NCI-H345 treated with DMSO at 0.1 percent for 48 hours (cell line): ENCODE measurements around the gene ABCB10.
"Not testable (repeated sequence)": the region's sequence is repeated elsewhere in the genome, so short reads cannot be mapped to it uniquely, and the experiment has no call there.

Source experiments
- DNase-seq: peaks from one replicate; lab custom pipeline; 2025; ENCODE audit not compliant: unreplicated experiment; lab: John Stamatoyannopoulos, UW

The ABCB10 gene

DNA sequence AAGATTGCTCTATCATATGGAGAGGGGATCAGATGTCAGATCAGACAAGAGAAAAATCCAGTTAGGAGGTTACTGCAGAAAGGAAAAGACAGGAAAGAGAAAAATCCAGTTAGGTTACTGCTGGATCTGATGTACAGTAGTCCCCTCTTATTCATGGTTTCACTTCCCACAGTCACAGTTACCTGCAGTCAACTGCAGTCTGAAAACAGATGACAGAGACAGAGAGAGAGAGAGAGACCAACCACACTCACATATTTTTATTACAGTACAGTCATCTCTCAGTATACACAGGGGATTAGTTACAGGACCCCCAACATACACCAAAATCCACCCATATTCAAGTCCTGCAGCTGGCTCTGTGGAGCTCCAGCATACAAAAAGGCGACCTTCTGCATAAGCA is 79.7 kb downstream of the ABCB10 start:
- no peak for DNase-seq

DNA sequence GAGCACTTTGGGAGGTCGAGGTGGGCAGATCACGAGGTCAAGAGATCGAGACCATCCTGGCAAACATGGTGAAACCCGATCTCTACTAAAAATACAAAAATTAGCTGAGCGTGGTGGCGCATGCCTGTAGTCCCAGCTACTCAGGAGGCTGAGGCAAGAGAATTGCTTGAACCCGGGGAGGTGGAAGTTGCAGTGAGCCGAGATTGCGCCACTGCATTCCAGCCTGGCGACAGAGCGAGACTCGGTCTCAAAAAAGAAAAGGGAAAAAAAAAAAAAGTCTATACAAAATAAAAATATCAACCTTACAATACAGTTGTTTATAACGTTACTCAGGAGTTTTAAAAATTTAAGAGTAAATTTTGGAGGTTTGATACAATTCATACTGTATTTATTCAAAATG is 82.6 kb downstream of the ABCB10 start:
- DNase-seq, result not testable (repeated sequence)

DNA sequence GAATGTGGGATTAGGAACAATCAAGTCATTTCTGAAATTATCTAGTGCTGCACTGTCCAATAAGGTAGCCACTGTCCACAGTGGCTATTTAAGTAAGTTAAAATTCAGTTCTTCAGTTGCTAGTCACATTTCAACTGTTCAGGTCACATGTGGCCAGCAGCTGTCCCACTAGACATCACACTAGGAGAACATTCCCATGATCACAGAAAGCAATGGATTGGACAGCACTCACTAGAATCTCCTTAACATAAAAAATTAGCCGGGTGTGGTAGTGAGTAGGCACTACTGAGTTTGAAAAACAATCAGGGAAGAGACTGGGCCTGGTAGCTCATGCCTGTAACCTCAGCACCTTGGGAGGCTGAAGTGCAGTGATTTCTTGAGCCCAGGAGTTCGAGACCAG is 84.0 kb downstream of the ABCB10 start:
- DNase-seq, result no peak

DNA sequence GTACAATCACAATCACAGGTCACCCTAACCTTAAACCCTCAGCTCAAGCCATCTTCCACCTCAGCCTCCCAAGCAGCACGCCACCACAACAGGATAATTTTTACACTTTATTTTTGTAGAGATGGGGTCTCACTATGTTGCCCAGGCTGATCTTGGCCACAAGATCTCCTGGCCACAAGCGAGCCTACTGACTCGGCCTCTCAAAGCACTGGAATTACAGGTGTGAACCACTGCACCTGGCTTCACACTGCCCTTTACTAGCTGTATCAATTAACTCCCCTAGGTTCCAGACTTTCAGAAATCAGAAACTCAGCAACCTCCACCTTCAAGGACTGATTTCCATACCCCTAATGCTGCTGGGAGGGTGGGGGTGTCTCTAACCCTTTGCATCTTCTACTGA is 87.3 kb downstream of the ABCB10 start:
- DNase-seq, result no peak

DNA sequence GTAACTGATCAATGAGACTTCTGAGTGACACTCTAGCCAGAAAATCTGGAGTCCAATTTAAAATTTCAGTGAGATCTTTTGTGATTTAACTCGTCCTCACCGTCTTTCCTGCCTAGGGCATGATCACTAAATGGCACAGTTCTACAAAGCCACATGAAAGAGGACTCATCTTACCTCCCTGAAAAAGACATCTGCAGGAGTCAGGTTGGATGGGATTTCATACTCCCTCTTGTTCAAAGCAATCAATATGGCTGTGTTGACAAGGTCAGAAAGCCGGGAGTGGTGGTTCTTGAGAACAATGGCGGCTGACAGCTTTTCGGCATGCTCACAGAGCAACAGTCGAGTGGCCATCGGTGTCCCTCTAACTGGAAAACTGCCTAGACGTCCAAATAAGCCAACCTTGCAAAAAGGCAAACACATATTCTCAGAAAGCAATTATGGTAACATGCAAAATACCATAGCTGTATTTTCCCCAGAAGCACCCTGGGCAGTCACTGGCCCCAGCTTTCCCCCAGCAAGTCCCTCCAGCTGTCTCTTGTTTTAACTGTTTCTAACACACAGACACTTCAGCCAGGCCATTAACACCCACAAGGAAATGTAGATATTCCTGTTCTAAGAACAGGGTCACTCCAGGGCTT is 88.0 kb downstream of the ABCB10 start:
- no peak for DNase-seq

DNA sequence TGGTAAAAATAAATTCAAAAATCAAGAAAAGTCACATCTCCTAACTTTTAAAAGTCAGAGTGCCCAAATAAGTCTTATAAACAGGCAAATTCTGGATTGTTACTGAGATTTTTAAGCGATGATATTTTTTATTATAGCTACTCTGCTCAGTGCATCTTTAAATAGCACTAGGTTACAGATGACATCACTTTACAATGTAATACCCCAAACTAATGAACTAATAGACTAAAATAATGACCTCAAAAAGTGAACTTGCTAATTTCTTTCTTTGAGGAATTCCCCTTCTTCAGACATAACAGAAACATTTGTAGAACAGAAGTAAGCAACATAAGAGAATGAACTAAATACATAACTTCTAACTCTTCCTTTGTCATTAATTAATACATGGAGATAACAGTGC is 91.6 kb downstream of the ABCB10 start:
- no peak for DNase-seq
